Tibial artery (tissue), 4 donors: ENCODE data around the gene SCFD2.

ENCODE experiments used
- DNase-seq, 2 donors: peaks; one replicate each; pipeline ENCODE4 v3.0.0-alpha.2; 2019
- H3K27ac ChIP-seq, 2 donors: fragments of 200-600 bp; sonication (generic) in 1 of 2; 1 replicate in 1 of 2; 2 replicates in 1 of 2; pipeline ENCODE4 v1.5.1; 2018 to 2019; ENCODE audit warnings: mild to moderate bottlenecking in 1 of 2
- H3K27me3 ChIP-seq, 2 donors: fragments of 200-600 bp; sonication (generic) in 1 of 2; one replicate each; pipeline versions ENCODE4 v1.5.1 to v1.6.0; 2016 to 2019
- H3K36me3 ChIP-seq, 3 donors: fragments of 200-600 bp; sonication (generic) in 2 of 3; one replicate each; pipeline ENCODE4 v1.5.1; 2016 to 2019; ENCODE audit warnings: mild to moderate bottlenecking in 2 of 3
- H3K4me1 ChIP-seq, 4 donors: fragments of 200-600 bp; sonication (generic) in 2 of 4; 1 replicate in 3 of 4; 2 replicates in 1 of 4; pipeline ENCODE4 v1.5.1; 2016 to 2019
- H3K4me3 ChIP-seq, 2 donors: fragments of 200-600 bp; sonication (generic) in 1 of 2; 1 replicate in 1 of 2; 2 replicates in 1 of 2; pipeline ENCODE4 v1.5.1; 2018 to 2019; ENCODE audit warnings: mild to moderate bottlenecking in 2 of 2
- H3K9me3 ChIP-seq, 3 donors: fragments of 200-600 bp; sonication (generic) in 1 of 3; one replicate each; pipeline ENCODE4 v1.5.1; 2016 to 2019
- CTCF ChIP-seq, 2 experiments: fragments of 200-600 bp in 1 of 2; fragments of 450-650 bp in 1 of 2; IDR thresholded peaks; one replicate each; pipeline ENCODE4 v1.5.1; 2017 to 2019; ENCODE audit warnings: antibody characterized with exemption in 2 of 2, mild to moderate bottlenecking in 1 of 2, moderate library complexity in 1 of 2
- intact Hi-C: fragments of 100-400 bp; cut with DNase I; formaldehyde crosslinking; loops from one replicate; pipeline ENCODE4 v1.15.0; 2023; ENCODE audit warnings: low total_unique reads

SCFD2 gene

GRCh38 chr4:52824603-52825459 lies 541.0 kb downstream of the SCFD2 start:
- Histone ChIP-seq H3K9me3 (no peaks in the 10 kb centered on the region), H3K27ac (no peak overlapping the region), H3K4me1 (no peaks in the 10 kb centered on the region), H3K36me3 (no peaks in the 10 kb centered on the region), H3K27me3 (no peaks in the 10 kb centered on the region), H3K4me3 (no peak overlapping the region)
- intact Hi-C loops, result loop anchor here (2.0 kb wide), 1 partner anchor 18 kb away; no protein-coding TSS in a partner anchor
- no peak for DNase-seq
- TF ChIP-seq CTCF (IDR thresholded peaks at IDR 0.05), result no peak

- Histone ChIP-seq H3K4me3 (no peak overlapping the region), H3K4me1 (no peaks in the 10 kb centered on the region), H3K36me3 (no peaks in the 10 kb centered on the region), H3K27me3 (no peaks in the 10 kb centered on the region), H3K27ac (no peak overlapping the region), H3K9me3 (no peaks in the 10 kb centered on the region)
- intact Hi-C loops, result loop anchor here (2.0 kb wide), 1 partner anchor 17 kb away; no protein-coding TSS in a partner anchor
- no peak for DNase-seq
- no peak for TF ChIP-seq CTCF (IDR thresholded peaks at IDR 0.05)
Measured at GRCh38 chr4:52824270-52824602, 541.6 kb downstream of the SCFD2 start.

GRCh38 chr4:52823702-52824092 lies 542.2 kb downstream of the SCFD2 start:
- Histone ChIP-seq H3K4me1 (no peaks in the 10 kb centered on the region), H3K9me3 (no peaks in the 10 kb centered on the region), H3K36me3 (no peaks in the 10 kb centered on the region), H3K4me3 (no peak overlapping the region), H3K27ac (no peak overlapping the region), H3K27me3 (no peaks in the 10 kb centered on the region)
- DNase-seq, result no peak
- intact Hi-C loops, result loop anchor here (2.0 kb wide), 1 partner anchor 17 kb away; no protein-coding TSS in a partner anchor
- TF ChIP-seq CTCF (IDR thresholded peaks at IDR 0.05), result no peak
